Measurements from ENCODE around the gene PRSS33. TPM values are rescaled to one million over a fixed set of nuclear protein-coding genes. Genes with fewer than 3 reads are reported as not detected.

PRSS33 gene
- total RNA-seq, 1 experiment from 2014 or later, result not detected

- peaks cover 66% of the 10 kb centered on the region for H3K36me3 ChIP-seq (ENCODE audit: insufficient read depth, low read length)
- H3K79me2 ChIP-seq (ENCODE audit: low read length), result peaks cover 24% of the 10 kb centered on the region
- H3K4me2 ChIP-seq (ENCODE audit: low read depth, low read length, poor library complexity, severe bottlenecking), result no peak overlapping the region
- no peak for DNase-seq
- H3K4me3 ChIP-seq (ENCODE audit: low read length), result no peak overlapping the region
- no peaks in the 10 kb centered on the region for H3K9me2 ChIP-seq (replicated peaks; ENCODE audit: insufficient read depth, low read length)
- no peaks in the 10 kb centered on the region for H3K9me3 ChIP-seq (ENCODE audit: low read length)
- H3K27me3 ChIP-seq (ENCODE audit: low read length), result no peaks in the 10 kb centered on the region
- H3K4me1 ChIP-seq (ENCODE audit: low read length), result peaks cover 3% of the 10 kb centered on the region; the same call in 1 of the 2 replicates
- no peak overlapping the region for H3K27ac ChIP-seq (ENCODE audit: low read length)
- no peak overlapping the region for H3K9ac ChIP-seq (ENCODE audit: low read length)
- H4K20me1 ChIP-seq (ENCODE audit: insufficient read depth, low read depth, low read length), result peaks cover 61% of the 10 kb centered on the region
- no peak overlapping the region for H2AFZ ChIP-seq (ENCODE audit: low read length)
Measured at GRCh38 chr16:2767891-2768290, 19.5 kb downstream of the PRSS33 start.

- H3K4me2 ChIP-seq (ENCODE audit: low read depth, low read length, poor library complexity, severe bottlenecking), result no peak overlapping the region
- no peaks in the 10 kb centered on the region for H3K9me2 ChIP-seq (replicated peaks; ENCODE audit: insufficient read depth, low read length)
- H2AFZ ChIP-seq (ENCODE audit: low read length), result no peak overlapping the region
- H3K27ac ChIP-seq (ENCODE audit: low read length), result no peak overlapping the region
- no peaks in the 10 kb centered on the region for H3K27me3 ChIP-seq (ENCODE audit: low read length)
- H3K79me2 ChIP-seq (ENCODE audit: low read length), result peaks cover 31% of the 10 kb centered on the region
- H3K36me3 ChIP-seq (ENCODE audit: insufficient read depth, low read length), result peaks cover 72% of the 10 kb centered on the region
- no peak overlapping the region for H3K4me3 ChIP-seq (ENCODE audit: low read length)
- H4K20me1 ChIP-seq (ENCODE audit: insufficient read depth, low read depth, low read length), result peaks cover 68% of the 10 kb centered on the region
- H3K4me1 ChIP-seq (ENCODE audit: low read length), result peaks cover 3% of the 10 kb centered on the region; the same call in 1 of the 2 replicates
- no peak for DNase-seq
- H3K9me3 ChIP-seq (ENCODE audit: low read length), result no peaks in the 10 kb centered on the region
- no peak overlapping the region for H3K9ac ChIP-seq (ENCODE audit: low read length)
Measured at GRCh38 chr16:2767140-2767731, 20.1 kb downstream of the PRSS33 start.

GRCh38 chr16:2766430-2767139, 20.8 kb downstream of the PRSS33 start:
- Histone ChIP-seq H2AFZ (ENCODE audit: low read length) (no peak overlapping the region), H3K79me2 (ENCODE audit: low read length) (peaks cover 37% of the 10 kb centered on the region)
- no peak for DNase-seq

DNA sequence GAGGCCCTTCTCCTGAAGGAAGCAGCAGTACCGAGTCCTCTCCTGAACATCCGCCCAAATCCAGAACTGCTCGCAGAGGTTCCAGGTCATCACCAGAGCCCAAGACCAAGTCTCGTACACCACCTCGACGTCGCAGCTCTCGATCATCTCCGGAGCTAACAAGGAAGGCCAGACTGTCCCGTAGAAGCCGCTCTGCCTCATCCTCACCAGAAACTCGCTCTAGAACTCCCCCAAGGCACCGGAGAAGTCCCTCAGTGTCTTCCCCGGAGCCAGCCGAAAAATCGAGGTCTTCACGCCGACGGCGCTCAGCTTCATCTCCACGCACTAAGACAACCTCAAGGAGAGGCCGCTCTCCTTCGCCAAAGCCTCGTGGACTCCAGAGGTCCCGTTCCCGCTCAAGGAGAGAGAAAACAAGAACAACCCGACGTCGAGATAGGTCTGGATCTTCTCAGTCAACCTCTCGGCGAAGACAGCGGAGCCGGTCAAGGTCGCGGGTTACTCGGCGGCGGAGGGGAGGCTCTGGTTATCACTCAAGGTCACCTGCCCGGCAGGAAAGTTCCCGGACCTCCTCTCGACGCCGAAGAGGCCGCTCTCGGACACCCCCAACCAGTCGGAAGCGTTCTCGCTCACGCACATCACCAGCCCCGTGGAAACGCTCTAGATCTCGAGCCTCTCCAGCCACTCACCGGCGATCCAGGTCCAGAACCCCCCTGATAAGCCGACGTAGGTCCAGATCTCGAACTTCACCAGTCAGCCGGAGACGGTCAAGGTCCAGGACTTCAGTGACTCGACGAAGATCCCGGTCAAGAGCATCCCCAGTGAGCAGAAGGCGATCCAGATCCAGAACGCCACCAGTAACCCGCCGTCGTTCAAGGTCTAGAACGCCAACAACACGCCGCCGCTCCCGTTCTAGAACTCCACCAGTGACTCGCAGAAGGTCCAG, 21.6 kb downstream of the PRSS33 start:
- no peak overlapping the region for H3K4me3 ChIP-seq (ENCODE audit: low read length)
- H3K36me3 ChIP-seq (ENCODE audit: insufficient read depth, low read length), result peaks cover 74% of the 10 kb centered on the region
- no peaks in the 10 kb centered on the region for H3K9me3 ChIP-seq (ENCODE audit: low read length)
- no peaks in the 10 kb centered on the region for H3K27me3 ChIP-seq (ENCODE audit: low read length)
- no peak for DNase-seq
- peaks cover 3% of the 10 kb centered on the region; the same call in 1 of the 2 replicates for H3K4me1 ChIP-seq (ENCODE audit: low read length)
- H3K9ac ChIP-seq (ENCODE audit: low read length), result no peak overlapping the region
- no peaks in the 10 kb centered on the region for H3K9me2 ChIP-seq (replicated peaks; ENCODE audit: insufficient read depth, low read length)
- no peak overlapping the region for H3K27ac ChIP-seq (ENCODE audit: low read length)
- H3K4me2 ChIP-seq (ENCODE audit: low read depth, low read length, poor library complexity, severe bottlenecking), result no peak overlapping the region
- peaks cover 67% of the 10 kb centered on the region for H4K20me1 ChIP-seq (ENCODE audit: insufficient read depth, low read depth, low read length)
- no peak overlapping the region for H2AFZ ChIP-seq (ENCODE audit: low read length)
- H3K79me2 ChIP-seq (ENCODE audit: low read length), result peaks cover 46% of the 10 kb centered on the region

More at GRCh38 chr16:2766430-2767139, 20.8 kb downstream of the PRSS33 start:
- Histone ChIP-seq H4K20me1 (ENCODE audit: insufficient read depth, low read depth, low read length) (peaks cover 72% of the 10 kb centered on the region), H3K9me3 (ENCODE audit: low read length) (no peaks in the 10 kb centered on the region), H3K36me3 (ENCODE audit: insufficient read depth, low read length) (peaks cover 73% of the 10 kb centered on the region), H3K9me2 (replicated peaks; ENCODE audit: insufficient read depth, low read length) (no peaks in the 10 kb centered on the region), H3K9ac (ENCODE audit: low read length) (no peak overlapping the region), H3K4me2 (ENCODE audit: low read depth, low read length, poor library complexity, severe bottlenecking) (no peak overlapping the region), H3K27me3 (ENCODE audit: low read length) (no peaks in the 10 kb centered on the region), H3K4me3 (ENCODE audit: low read length) (no peak overlapping the region), H3K27ac (ENCODE audit: low read length) (no peak overlapping the region), H3K4me1 (ENCODE audit: low read length) (peaks cover 3% of the 10 kb centered on the region; the same call in 1 of the 2 replicates)

GRCh38 chr16:2764718-2765117, 22.6 kb downstream of the PRSS33 start:
- Histone ChIP-seq H4K20me1 (ENCODE audit: insufficient read depth, low read depth, low read length) (peaks cover 67% of the 10 kb centered on the region), H3K9me3 (ENCODE audit: low read length) (no peaks in the 10 kb centered on the region), H2AFZ (ENCODE audit: low read length) (no peak overlapping the region), H3K4me2 (ENCODE audit: low read depth, low read length, poor library complexity, severe bottlenecking) (no peak overlapping the region), H3K79me2 (ENCODE audit: low read length) (peaks cover 54% of the 10 kb centered on the region), H3K9me2 (replicated peaks; ENCODE audit: insufficient read depth, low read length) (no peaks in the 10 kb centered on the region), H3K9ac (ENCODE audit: low read length) (no peak overlapping the region), H3K36me3 (ENCODE audit: insufficient read depth, low read length) (peaks cover 83% of the 10 kb centered on the region), H3K27me3 (ENCODE audit: low read length) (no peaks in the 10 kb centered on the region), H3K4me1 (ENCODE audit: low read length) (peaks cover 3% of the 10 kb centered on the region; the same call in 1 of the 2 replicates), H3K27ac (ENCODE audit: low read length) (no peak overlapping the region), H3K4me3 (ENCODE audit: low read length) (no peak overlapping the region)
- no peak for DNase-seq

- no peak overlapping the region for H3K4me2 ChIP-seq (ENCODE audit: low read depth, low read length, poor library complexity, severe bottlenecking)
- no peaks in the 10 kb centered on the region for H3K9me2 ChIP-seq (replicated peaks; ENCODE audit: insufficient read depth, low read length)
- peaks cover 69% of the 10 kb centered on the region for H3K79me2 ChIP-seq (ENCODE audit: low read length)
- no peaks in the 10 kb centered on the region for H3K4me1 ChIP-seq (ENCODE audit: low read length)
- no peak for DNase-seq
- H3K36me3 ChIP-seq (ENCODE audit: insufficient read depth, low read length), result peaks cover 87% of the 10 kb centered on the region
- no peaks in the 10 kb centered on the region for H3K9me3 ChIP-seq (ENCODE audit: low read length)
- no peak overlapping the region for H3K9ac ChIP-seq (ENCODE audit: low read length)
- no peak overlapping the region for H3K27ac ChIP-seq (ENCODE audit: low read length)
- H2AFZ ChIP-seq (ENCODE audit: low read length), result no peak overlapping the region
- no peak overlapping the region for H3K4me3 ChIP-seq (ENCODE audit: low read length)
- H4K20me1 ChIP-seq (ENCODE audit: insufficient read depth, low read depth, low read length), result peaks cover 72% of the 10 kb centered on the region
- no peaks in the 10 kb centered on the region for H3K27me3 ChIP-seq (ENCODE audit: low read length)
Measured at GRCh38 chr16:2763173-2763572, 24.2 kb downstream of the PRSS33 start.

GRCh38 chr16:2762711-2763110, 24.6 kb downstream of the PRSS33 start:
- H3K27ac ChIP-seq (ENCODE audit: low read length), result no peak overlapping the region
- no peak overlapping the region for H3K9ac ChIP-seq (ENCODE audit: low read length)
- H3K79me2 ChIP-seq (ENCODE audit: low read length), result peaks cover 73% of the 10 kb centered on the region
- H3K4me3 ChIP-seq (ENCODE audit: low read length), result no peak overlapping the region
- no peak for DNase-seq
- no peaks in the 10 kb centered on the region for H3K4me1 ChIP-seq (ENCODE audit: low read length)
- H3K9me2 ChIP-seq (replicated peaks; ENCODE audit: insufficient read depth, low read length), result no peaks in the 10 kb centered on the region
- H3K36me3 ChIP-seq (ENCODE audit: insufficient read depth, low read length), result peaks cover 90% of the 10 kb centered on the region
- no peaks in the 10 kb centered on the region for H3K9me3 ChIP-seq (ENCODE audit: low read length)
- H3K27me3 ChIP-seq (ENCODE audit: low read length), result no peaks in the 10 kb centered on the region
- no peak overlapping the region for H2AFZ ChIP-seq (ENCODE audit: low read length)
- no peak overlapping the region for H3K4me2 ChIP-seq (ENCODE audit: low read depth, low read length, poor library complexity, severe bottlenecking)
- H4K20me1 ChIP-seq (ENCODE audit: insufficient read depth, low read depth, low read length), result peaks cover 72% of the 10 kb centered on the region
